H9 (cell line): ENCODE results near the gene VAV3. TPM values are rescaled to one million over a fixed set of nuclear protein-coding genes. Genes with fewer than 3 reads are reported as not detected.

ENCODE experiments used
- DNase-seq: peaks from one replicate; pipeline ENCODE4 v3.0.0-alpha.2; 2017
- H2AFZ ChIP-seq: one replicate; pipeline ENCODE4 v1.6.1; 2013; ENCODE audit warnings: mild to moderate bottlenecking, low read length, control low read depth, moderate library complexity
- H2AK5ac ChIP-seq: 2 replicates; pipeline ENCODE4 v1.6.1; 2013; ENCODE audit warnings: low read length, control low read depth, mixed read lengths; ENCODE audit not compliant: insufficient read length
- H2BK120ac ChIP-seq: one replicate; pipeline ENCODE4 v1.6.1; 2013; ENCODE audit warnings: low read depth, mild to moderate bottlenecking, low read length, control low read depth, inconsistent platforms; ENCODE audit not compliant: poor library complexity, severe bottlenecking
- H2BK12ac ChIP-seq: 2 replicates; pipeline ENCODE4 v1.6.1; 2013; ENCODE audit warnings: low read length, control low read depth, mixed read lengths, low read depth; ENCODE audit not compliant: insufficient read length
- H2BK15ac ChIP-seq: 2 replicates; pipeline ENCODE4 v1.6.1; 2013; ENCODE audit warnings: low read depth, low read length, control low read depth
- H2BK20ac ChIP-seq: one replicate; pipeline ENCODE4 v1.6.1; 2013; ENCODE audit warnings: low read depth, mild to moderate bottlenecking, low read length, control low read depth, inconsistent platforms; ENCODE audit not compliant: poor library complexity, severe bottlenecking
- H2BK5ac ChIP-seq: 2 replicates; pipeline ENCODE4 v1.6.1; 2013; ENCODE audit warnings: low read length, control low read depth, mixed read lengths; ENCODE audit not compliant: insufficient read length
- H3K14ac ChIP-seq: 2 replicates; pipeline ENCODE4 v1.6.1; 2013; ENCODE audit warnings: low read length, control low read depth; ENCODE audit not compliant: insufficient read depth
- H3K18ac ChIP-seq: 2 replicates; pipeline ENCODE4 v1.6.1; 2013; ENCODE audit warnings: low read depth, mild to moderate bottlenecking, mixed read lengths, low read length, control low read depth; ENCODE audit not compliant: insufficient read length
- H3K23ac ChIP-seq: 2 replicates; pipeline ENCODE4 v1.6.1; 2013; ENCODE audit warnings: low read length, control low read depth, mixed read lengths, low read depth; ENCODE audit not compliant: insufficient read length
- H3K23me2 ChIP-seq: 2 replicates; pipeline ENCODE4 v1.6.1; 2013; ENCODE audit warnings: low read depth, mild to moderate bottlenecking, mixed read lengths, low read length, control low read depth; ENCODE audit not compliant: insufficient read length, poor library complexity, severe bottlenecking
- H3K27ac ChIP-seq: 2 replicates; pipeline ENCODE4 v1.5.1; 2013; ENCODE audit warnings: low read length, control low read depth, mixed read lengths, low read depth; ENCODE audit not compliant: insufficient read length
- H3K27me3 ChIP-seq: 2 replicates; pipeline ENCODE4 v1.6.1; 2013; ENCODE audit warnings: low read length, control low read depth, inconsistent platforms; ENCODE audit not compliant: insufficient read depth
- H3K4ac ChIP-seq: 2 replicates; pipeline ENCODE4 v1.6.1; 2013; ENCODE audit warnings: low read depth, mild to moderate bottlenecking, control low read depth, inconsistent platforms, low read length, moderate library complexity
- H3K4me1 ChIP-seq: 2 replicates; pipeline ENCODE4 v1.6.1; 2013; ENCODE audit warnings: low read length, control low read depth, inconsistent platforms; ENCODE audit not compliant: insufficient read depth
- H3K4me2 ChIP-seq: 2 replicates; pipeline ENCODE4 v1.6.1; 2013; ENCODE audit warnings: low read length, control low read depth, mixed read lengths; ENCODE audit not compliant: insufficient read length, insufficient read depth
- H3K56ac ChIP-seq: 2 replicates; pipeline ENCODE4 v1.6.1; 2013; ENCODE audit warnings: low read depth, mild to moderate bottlenecking, mixed read lengths, low read length, control low read depth; ENCODE audit not compliant: insufficient read length
- H3K79me1 ChIP-seq: 2 replicates; pipeline ENCODE4 v1.6.1; 2013; ENCODE audit warnings: low read depth, mild to moderate bottlenecking, moderate library complexity, low read length, control low read depth, inconsistent platforms; ENCODE audit not compliant: insufficient read depth, poor library complexity, severe bottlenecking
- H3K79me2 ChIP-seq: 2 replicates; pipeline ENCODE4 v1.6.1; 2013; ENCODE audit warnings: low read length, control low read depth, inconsistent platforms; ENCODE audit not compliant: insufficient read depth
- H3K9ac ChIP-seq: 2 replicates; pipeline ENCODE4 v1.6.1; 2013; ENCODE audit warnings: low read length, control low read depth, mixed read lengths; ENCODE audit not compliant: insufficient read length; ENCODE audit errors: extremely low read depth
- H3K9me3 ChIP-seq: one replicate; pipeline ENCODE4 v1.6.1; 2013; ENCODE audit warnings: low read depth, low read length, inconsistent platforms; ENCODE audit not compliant: control insufficient read depth
- H3T11ph ChIP-seq: one replicate; pipeline ENCODE4 v1.6.1; 2013; ENCODE audit warnings: mild to moderate bottlenecking, low read length, control low read depth, inconsistent platforms
- H4K20me1 ChIP-seq: one replicate; pipeline ENCODE4 v1.6.1; 2013; ENCODE audit not compliant: control insufficient read depth, insufficient read length, insufficient read depth
- H4K5ac ChIP-seq: 2 replicates; pipeline ENCODE4 v1.6.1; 2013; ENCODE audit warnings: low read depth, mild to moderate bottlenecking, mixed read lengths, low read length, control low read depth; ENCODE audit not compliant: insufficient read length
- H4K8ac ChIP-seq: replicated peaks from 2 replicates; pipeline ENCODE4 v1.6.1; 2013; ENCODE audit warnings: low read length, control low read depth, mixed read lengths, low read depth; ENCODE audit not compliant: insufficient read length
- H4K91ac ChIP-seq: 2 replicates; pipeline ENCODE4 v1.6.1; 2013; ENCODE audit warnings: low read depth, mild to moderate bottlenecking, moderate library complexity, mixed read lengths, low read length, control low read depth; ENCODE audit not compliant: insufficient read length
- H3K27ac Mint-ChIP-seq, 3 experiments: 2 replicates in 2 of 3; 3 replicates in 1 of 3; pipeline ENCODE4 v1.8.0; 2020 to 2021; ENCODE audit warnings: mixed read lengths in 3 of 3, mild to moderate bottlenecking in 1 of 3, moderate library complexity in 1 of 3
- H3K27me3 Mint-ChIP-seq: 2 replicates; pipeline ENCODE4 v1.8.0; 2021; ENCODE audit warnings: low read depth, mild to moderate bottlenecking, moderate library complexity, mixed read lengths
- H3K36me3 Mint-ChIP-seq, 3 experiments: 2 replicates in 2 of 3; 3 replicates in 1 of 3; pipeline ENCODE4 v1.8.0; 2020 to 2021; ENCODE audit warnings: low read depth in 3 of 3, mixed read lengths in 3 of 3; ENCODE audit not compliant: insufficient read depth in 1 of 3
- H3K4me1 Mint-ChIP-seq, 2 experiments: 2 replicates each; pipeline ENCODE4 v1.8.0; 2020; ENCODE audit warnings: mixed read lengths in 2 of 2
- H3K4me3 Mint-ChIP-seq, 2 experiments: 2 replicates in 1 of 2; 3 replicates in 1 of 2; pipeline ENCODE4 v1.8.0; 2020 to 2021; ENCODE audit warnings: mild to moderate bottlenecking in 2 of 2, mixed read lengths in 2 of 2, moderate library complexity in 1 of 2
- H3K9me3 Mint-ChIP-seq, 2 experiments: 2 replicates in 1 of 2; 3 replicates in 1 of 2; pipeline ENCODE4 v1.8.0; 2020; ENCODE audit warnings: mild to moderate bottlenecking in 2 of 2, mixed read lengths in 2 of 2, moderate library complexity in 1 of 2
- CTCF ChIP-seq: fragments of 200-600 bp; sonication (generic); conservative IDR thresholded peaks from 3 replicates; pipeline ENCODE4 v1.8.0; 2021; ENCODE audit warnings: antibody characterized with exemption, mild to moderate bottlenecking
- WGBS: extraction: QIAGEN DNeasy Blood & Tissue Kit; methylation state at CpG from one replicate; pipeline ENCODE4 v1.1.7; 2013; ENCODE audit warnings: missing lambda C conversion rate, low lambda C conversion rate, mixed read lengths; ENCODE audit not compliant: insufficient read length; ENCODE audit errors: extremely low coverage; 5-methylcytosine and 5-hydroxymethylcytosine counted together
- total RNA-seq: library from RNA; stranded (reverse); gene quantifications from 2 replicates; pipeline ENCODE4 v1.2.1, GENCODE V29; 2021

VAV3 gene
- total RNA-seq, 1 experiment from 2014 or later: 5.1 TPM

- no peak overlapping the region for H3K23ac ChIP-seq
- no CpG with 5 or more reads among the region's 2 CpGs for WGBS
- no peaks in the 10 kb centered on the region for H3K36me3 Mint-ChIP-seq
- peaks cover 3% of the 10 kb centered on the region for H3K79me1 ChIP-seq
- H3K14ac ChIP-seq: no peak overlapping the region
- no peak overlapping the region for H2BK12ac ChIP-seq
- peaks cover 10 to 17% of the 10 kb centered on the region in 2 experiments for H3K4me1 Mint-ChIP-seq
- H4K5ac ChIP-seq: no peak overlapping the region
- no peak overlapping the region for H3K4me3 Mint-ChIP-seq
- no peak overlapping the region for H4K91ac ChIP-seq
- no peaks in the 10 kb centered on the region for H3K9me3 Mint-ChIP-seq
- H3K4me1 ChIP-seq: peaks cover 2% of the 10 kb centered on the region; the same call in 1 of the 2 replicates
- H3T11ph ChIP-seq: no peak overlapping the region
- no peak overlapping the region for H2AFZ ChIP-seq
- H4K8ac ChIP-seq: no peak overlapping the region
- no peak overlapping the region for H2BK5ac ChIP-seq
- no peak overlapping the region for H3K27ac ChIP-seq
- H2AK5ac ChIP-seq: no peak overlapping the region
- no peak overlapping the region for H3K4ac ChIP-seq
- H3K23me2 ChIP-seq: no peaks in the 10 kb centered on the region
- H3K9ac ChIP-seq: no peak overlapping the region
- no peak overlapping the region for H3K4me2 ChIP-seq
- no peak overlapping the region for H2BK20ac ChIP-seq
- H2BK15ac ChIP-seq: no peak overlapping the region
- no peaks in the 10 kb centered on the region for H3K27me3 Mint-ChIP-seq
- no peak overlapping the region for H3K18ac ChIP-seq
- no peak overlapping the region for H3K56ac ChIP-seq
- no peak for TF ChIP-seq CTCF
- DNase-seq: no peak
- no peaks in the 10 kb centered on the region for H4K20me1 ChIP-seq
- H3K27me3 ChIP-seq: no peaks in the 10 kb centered on the region
- no peak overlapping the region for H2BK120ac ChIP-seq
- no peaks in the 10 kb centered on the region for H3K9me3 ChIP-seq
- H3K79me2 ChIP-seq: no peaks in the 10 kb centered on the region
- H3K27ac Mint-ChIP-seq: no peak overlapping the region
Observed at GRCh38 chr1:107899655-107900054, 65.3 kb downstream of the VAV3 start.
